Measurements from ENCODE around the gene THBS2.
"Not testable (repeated sequence)": the region's sequence is repeated elsewhere in the genome, so short reads cannot be mapped to it uniquely, and the experiment has no call there.

THBS2 gene

DNA sequence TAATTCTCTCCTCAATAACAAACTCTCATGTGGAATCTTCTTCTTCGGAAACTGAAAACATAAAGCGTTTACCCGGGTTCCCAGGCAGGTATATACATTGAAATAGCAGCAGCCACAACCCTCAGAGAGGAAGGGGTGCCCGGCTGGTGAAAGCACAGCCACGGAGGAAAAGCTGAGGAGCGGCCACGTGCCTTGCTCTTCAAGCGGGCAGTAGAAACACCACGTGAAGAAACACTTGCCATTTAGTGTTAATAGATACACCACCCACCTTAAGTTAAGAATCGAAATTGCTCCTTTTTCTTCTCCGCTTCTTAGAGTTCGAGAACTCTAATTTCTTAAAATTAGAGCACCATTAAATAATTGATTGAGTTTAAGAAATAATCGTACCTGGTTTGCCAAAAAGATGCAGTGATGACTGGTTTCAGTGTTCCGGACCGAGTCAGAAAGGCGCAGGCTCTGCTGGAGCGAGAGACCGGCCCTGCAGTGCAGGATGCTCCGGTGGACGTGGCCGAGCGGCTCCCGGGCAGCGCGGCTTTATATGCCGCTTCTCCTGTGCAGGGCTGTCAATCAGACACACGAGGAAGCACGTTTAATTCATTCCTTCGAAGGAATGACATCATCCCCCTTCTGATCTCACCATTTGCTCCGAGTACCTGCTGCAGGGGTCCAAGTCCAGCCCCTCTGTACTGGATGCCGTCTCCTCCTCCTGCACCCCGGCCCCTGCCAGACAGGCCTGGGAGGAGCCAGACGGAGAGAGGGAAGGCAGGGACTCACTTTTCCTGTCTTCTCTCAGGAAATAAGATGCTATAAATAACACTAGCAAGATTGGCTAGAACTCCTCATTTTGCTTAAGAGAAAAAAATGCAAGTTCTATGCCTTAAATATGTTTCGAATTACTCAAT is at the start of gene THBS2:
Gene THBS2, minus strand, starts transcription at position 510 of the 902 bp plus-strand sequence. CDS start 3,062 bp downstream, outside the sequence.
- no peak for DNase-seq

DNA sequence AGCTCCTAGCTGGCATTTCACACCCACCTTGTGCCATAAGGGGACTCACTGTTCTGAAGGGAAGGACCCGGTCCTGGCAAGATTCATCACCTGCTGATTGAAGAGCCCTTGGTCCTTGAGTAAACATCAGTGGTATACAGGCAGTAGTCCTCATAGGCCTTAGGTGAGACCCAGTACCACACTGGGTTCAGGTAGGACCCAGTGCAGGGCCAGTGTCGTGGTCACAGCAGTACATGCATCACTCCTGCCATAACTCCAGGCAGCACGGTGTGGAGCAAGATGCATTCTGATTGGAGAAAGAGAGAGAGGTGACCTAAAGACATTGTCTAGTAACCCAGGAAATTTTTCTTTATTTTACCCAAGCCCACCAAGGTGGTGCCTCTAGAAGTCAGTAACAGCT is 49.1 kb upstream of the THBS2 start:
- DNase-seq, result no peak

DNA sequence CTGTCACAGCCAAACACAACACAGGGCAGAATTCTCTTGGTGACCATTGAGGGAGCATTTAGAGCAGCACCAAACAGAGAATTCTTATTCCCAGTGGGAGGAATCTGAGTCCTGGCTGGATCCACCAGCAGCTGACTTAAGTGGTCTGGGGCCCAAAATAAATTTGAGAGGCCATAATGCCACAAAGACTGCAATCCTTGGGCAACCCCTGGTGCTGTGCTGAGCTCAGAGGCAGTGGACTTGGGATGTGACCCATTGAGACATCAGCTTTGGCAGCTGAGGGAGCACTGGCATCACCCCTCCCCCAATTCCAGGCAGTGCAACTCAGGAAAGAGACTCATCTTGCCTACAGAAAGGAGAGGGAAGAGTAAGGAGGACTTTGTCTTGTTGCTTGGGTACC is 48.6 kb upstream of the THBS2 start:
- no peak for DNase-seq

GRCh38 chr6:169300916-169301315 is 47.3 kb upstream of the THBS2 start:
- no peak for DNase-seq

- not testable (repeated sequence) for DNase-seq
Observed at GRCh38 chr6:169298626-169299025, 45.0 kb upstream of the THBS2 start.

- DNase-seq, result no peak
Observed at GRCh38 chr6:169296622-169297021, 43.0 kb upstream of the THBS2 start.

DNA sequence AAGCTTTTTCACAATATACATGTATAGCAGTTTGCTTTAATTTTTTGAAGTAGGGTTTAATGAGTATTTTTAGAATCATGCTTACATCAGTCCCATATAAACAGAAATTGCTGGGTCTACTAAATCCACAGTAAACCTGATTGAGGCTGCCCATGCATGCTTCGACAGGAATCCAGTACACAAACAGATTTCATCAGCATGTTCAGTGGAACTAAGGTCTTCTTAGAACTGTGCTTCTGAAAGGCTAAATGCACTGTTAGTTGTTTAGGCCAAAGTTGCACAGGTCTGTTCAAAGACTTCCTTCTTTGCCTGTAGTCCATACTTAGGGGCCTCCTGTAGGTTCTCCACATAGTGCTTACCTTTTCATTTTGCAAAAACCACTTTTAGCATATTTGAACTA is 42.5 kb upstream of the THBS2 start:
- DNase-seq, result no peak

DNA sequence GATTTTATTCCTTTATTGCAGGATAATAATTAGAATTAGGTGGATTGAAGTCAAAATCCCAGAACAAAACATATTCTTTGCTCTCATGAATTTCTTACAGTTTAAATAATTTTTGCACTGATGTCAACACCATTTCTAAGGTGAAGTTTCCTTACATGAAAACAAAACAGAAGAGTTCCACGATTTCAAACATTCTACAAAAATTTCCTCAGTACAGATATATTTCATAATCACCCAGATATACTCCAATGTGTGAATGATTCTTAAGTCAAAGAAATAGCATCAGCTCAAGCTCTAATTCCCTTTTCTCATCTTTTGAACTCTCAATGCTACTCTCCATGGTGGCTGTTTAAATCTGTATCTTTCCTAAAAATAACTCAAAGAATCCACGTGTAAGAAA is 39.5 kb upstream of the THBS2 start:
- DNase-seq, result no peak

DNA sequence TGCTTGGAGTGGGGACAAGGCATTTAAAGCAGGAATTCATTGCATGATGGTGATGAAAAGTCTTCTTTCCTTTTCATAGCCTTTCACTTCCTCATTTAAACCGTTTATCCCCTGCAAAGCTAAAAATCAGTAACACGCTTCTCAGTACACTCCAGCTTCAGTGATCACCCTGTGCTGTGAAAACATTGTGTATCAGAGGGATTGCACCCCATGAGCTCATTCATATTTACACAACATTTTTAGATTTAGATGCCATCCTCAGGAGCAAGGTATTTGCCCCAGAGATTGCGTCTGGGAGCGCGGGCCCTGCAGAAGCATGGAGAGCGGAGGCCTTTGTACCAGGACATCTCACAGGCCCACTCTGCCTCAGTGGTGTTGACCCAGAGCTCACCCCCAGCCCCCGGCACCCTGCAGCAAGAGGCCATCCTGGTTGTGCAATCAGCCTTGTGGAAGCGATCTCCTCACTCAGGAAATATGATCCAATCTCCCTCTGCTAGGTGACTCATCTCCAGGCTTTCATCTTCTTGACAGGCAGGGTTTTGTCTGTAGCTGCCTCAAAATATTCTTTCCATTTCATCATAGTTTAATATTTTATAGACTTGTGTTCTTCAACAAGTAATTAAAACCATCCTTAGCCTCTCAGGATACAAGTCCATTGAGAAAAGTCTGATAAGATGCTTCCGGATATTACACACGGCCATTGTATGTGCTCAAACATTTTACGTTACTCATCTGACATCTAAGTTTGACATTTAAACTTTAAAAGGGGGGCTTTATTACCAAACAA is 38.9 kb upstream of the THBS2 start:
- no peak for DNase-seq

- DNase-seq, result no peak
Observed at GRCh38 chr6:169291646-169292337, 38.1 kb upstream of the THBS2 start.

DNA sequence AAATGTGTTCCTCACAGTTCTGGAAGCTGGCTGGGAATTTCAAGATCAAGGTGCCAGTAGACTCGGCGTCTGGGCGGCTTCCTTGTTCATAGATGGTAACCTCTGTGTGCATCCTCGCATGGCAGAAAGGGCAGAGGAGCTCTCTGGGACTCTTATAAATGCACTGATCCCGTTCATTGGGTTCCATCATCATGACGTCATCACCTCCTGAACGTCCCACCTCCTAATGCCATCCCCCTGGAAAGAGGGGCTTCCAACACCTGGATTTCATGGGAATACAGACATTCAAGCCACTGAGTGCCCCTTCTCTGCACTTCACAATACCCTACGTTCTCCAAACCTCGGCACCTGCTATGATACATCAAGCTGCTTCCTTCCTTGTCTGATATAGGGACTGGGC is 37.5 kb upstream of the THBS2 start:
- DNase-seq, result no peak

DNA sequence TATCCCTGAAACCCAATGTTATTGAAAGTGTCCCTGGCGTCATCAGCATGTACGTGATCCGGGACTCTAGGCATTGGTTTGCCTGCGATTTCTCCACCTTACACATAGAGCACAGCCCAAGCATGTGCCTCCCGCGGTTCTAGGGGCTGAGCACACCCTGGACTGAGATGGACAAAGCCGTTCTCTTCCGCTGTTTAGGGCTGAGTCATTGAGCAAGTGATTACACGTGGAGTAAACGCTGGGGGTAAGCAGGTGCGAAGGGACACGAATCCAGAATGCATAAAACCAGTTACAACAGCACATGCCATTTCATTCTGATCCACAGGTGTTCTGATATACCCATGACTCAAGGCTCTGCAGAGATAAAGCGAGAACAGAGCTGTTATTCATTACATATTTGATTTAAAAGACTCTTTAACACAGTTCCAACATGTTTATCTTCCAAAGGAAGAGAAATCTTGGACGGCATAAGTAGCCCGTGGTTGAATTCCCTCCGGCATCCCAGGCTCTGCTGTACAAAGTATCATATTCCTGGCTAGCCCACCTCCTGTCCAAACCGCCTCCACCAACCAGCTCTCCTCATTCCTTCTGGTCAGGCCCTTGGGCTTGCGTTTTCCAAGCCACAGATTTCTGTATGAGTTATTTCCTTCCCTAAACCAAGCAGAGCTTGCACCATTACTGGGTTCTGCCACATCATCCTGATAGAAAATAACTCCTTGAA is 36.1 kb upstream of the THBS2 start:
- no peak for DNase-seq

- no peak for DNase-seq
Observed at GRCh38 chr6:169289257-169289618, 35.6 kb upstream of the THBS2 start.

DNA sequence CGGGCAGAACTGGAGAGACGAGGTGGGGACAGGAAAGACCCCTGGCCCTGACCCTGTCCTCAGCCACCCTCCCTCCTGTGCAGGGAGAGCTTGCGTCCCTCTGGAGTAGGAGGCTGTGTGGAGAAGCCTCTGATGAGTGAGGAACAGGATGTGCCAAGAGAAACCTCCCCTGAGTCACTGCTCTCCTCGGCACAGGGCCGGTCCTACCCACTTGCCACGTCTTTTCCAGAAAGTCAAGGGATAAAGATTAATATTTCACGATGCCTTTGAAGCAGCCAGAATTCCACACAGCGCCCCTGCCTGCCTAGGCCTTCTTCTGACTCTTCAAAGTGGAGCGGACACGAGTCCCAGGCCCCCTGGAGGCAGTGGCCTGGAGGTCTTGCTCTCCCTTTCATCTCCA is 34.9 kb upstream of the THBS2 start:
- DNase-seq, result no peak

GRCh38 chr6:169287675-169288074 is 34.0 kb upstream of the THBS2 start:
- no peak for DNase-seq

- DNase-seq, result no peak
Observed at GRCh38 chr6:169286961-169287360, 33.3 kb upstream of the THBS2 start.

- DNase-seq, result no peak
Observed at GRCh38 chr6:169285165-169285564, 31.5 kb upstream of the THBS2 start.

DNA sequence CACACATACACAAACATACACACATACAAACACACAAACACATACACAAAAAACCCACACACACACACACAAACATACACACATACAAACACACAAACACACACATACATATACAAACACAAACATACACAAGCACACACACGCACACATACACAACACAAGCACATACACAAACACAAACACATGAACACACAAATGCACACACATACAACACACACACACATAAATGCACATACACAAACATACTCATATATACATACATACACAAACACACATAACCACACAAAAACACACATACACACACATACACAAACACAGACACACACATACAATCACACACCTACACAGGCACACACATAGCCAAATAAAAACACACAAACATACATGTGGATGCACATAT is 30.3 kb upstream of the THBS2 start:
- DNase-seq, result no peak

- no peak for DNase-seq
Observed at GRCh38 chr6:169282043-169282442, 28.4 kb upstream of the THBS2 start.

DNA sequence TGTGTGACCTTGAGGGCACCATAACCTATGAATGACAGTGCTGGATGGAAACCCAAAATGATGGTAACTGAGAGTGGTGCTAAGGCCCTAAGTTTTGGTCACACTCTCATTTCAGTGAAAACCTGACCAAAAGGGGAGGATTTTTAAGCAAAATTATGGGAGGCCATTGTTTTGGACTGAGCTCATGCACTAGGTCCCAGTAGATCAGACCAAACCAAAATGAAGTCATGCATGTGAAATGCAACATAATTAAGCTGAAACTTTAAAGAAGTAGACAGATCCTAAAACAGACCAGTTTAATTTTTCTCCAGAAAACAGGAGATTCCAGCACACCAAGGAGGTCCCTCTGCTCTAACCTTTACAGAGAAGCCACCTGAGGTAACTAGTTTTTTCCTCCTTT is 24.0 kb upstream of the THBS2 start:
- no peak for DNase-seq

- DNase-seq, result no peak
Observed at GRCh38 chr6:169274781-169275180, 21.1 kb upstream of the THBS2 start.

- DNase-seq, result no peak
Observed at GRCh38 chr6:169273511-169273910, 19.9 kb upstream of the THBS2 start.

DNA sequence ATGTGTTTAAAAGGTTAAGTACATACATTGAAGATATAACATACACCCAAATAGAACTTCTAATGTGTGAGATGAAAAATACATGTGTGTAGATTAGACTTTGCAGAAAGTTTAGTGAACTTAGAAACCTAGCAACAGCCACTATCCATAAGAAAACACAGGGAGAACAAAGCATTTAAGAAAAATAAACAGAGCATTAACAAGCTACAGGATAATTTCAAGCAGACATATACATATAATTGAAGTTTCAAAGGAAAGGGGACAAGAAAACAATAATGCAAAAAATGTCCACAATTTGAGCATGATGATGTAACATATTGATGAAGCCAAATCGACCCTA is 18.2 kb upstream of the THBS2 start:
- DNase-seq, result no peak

Measured in NCI-H524 (cell line).